Right cardiac atrium (tissue), 5 donors: Measurements from ENCODE around the gene NINJ2. TPM values are rescaled to one million over a fixed set of nuclear protein-coding genes. Genes with fewer than 3 reads are reported as not detected.

ENCODE experiments used
- ATAC-seq, 2 donors: fragments of 200-7000 bp; cut with Tn5 transposase; one replicate each; pipeline versions ENCODE4 v1.8.0 to v1.9.1; 2020; ENCODE audit warnings: moderate library complexity in 2 of 2, mild to moderate bottlenecking in 1 of 2
- DNase-seq, 3 donors: peaks; one replicate each; pipeline ENCODE4 v3.0.0-alpha.2; 2020
- H3K27ac ChIP-seq: one replicate; pipeline ENCODE4 v1.5.1; 2013; ENCODE audit warnings: mild to moderate bottlenecking, low read length, control low read depth, moderate library complexity
- H3K27me3 ChIP-seq: one replicate; pipeline ENCODE4 v1.6.1; 2013; ENCODE audit not compliant: control insufficient read depth, insufficient read depth
- H3K4me1 ChIP-seq: one replicate; pipeline ENCODE4 v1.6.1; 2013; ENCODE audit warnings: low read length; ENCODE audit not compliant: control insufficient read depth, insufficient read depth
- H3K4me3 ChIP-seq: one replicate; pipeline ENCODE4 v1.5.1; 2013; ENCODE audit warnings: low read length, control low read depth
- H3K9me3 ChIP-seq: one replicate; pipeline ENCODE4 v1.6.1; 2013; ENCODE audit warnings: low read length; ENCODE audit not compliant: control insufficient read depth
- WGBS: extraction: QIAGEN DNeasy Blood & Tissue Kit; methylation state at CpG from one replicate; pipeline ENCODE4 v1.1.7; 2013; 5-methylcytosine and 5-hydroxymethylcytosine counted together
- intact Hi-C, 4 donors: fragments of 100-400 bp; cut with DNase I; formaldehyde crosslinking; loops; one replicate each; pipeline versions ENCODE4 v1.11.0 to v1.14.0; 2022 to 2023
- polyA plus RNA-seq: library from polyadenylated mRNA; stranded (reverse); fragments of 200-250 nt; gene quantifications from one replicate; pipeline ENCODE4 v1.2.3, GENCODE V29; 2013
- total RNA-seq, 4 donors: library from RNA; stranded (reverse); fragmentation: NEBNext Ultra II Directional; extraction: Animal tissue kit (Norgen Biotek cat#: 25700); gene quantifications; one replicate each; pipeline ENCODE4 v1.2.1, GENCODE V29; 2021
- donor health status: healthy with polysubstance abuse.
- donor health status: DM: no; HTN: yes; CAD: no.
- donor health status: DM: no; HTN: no; CAD: no.
- donor health status: DM: no; HTN: yes; CAD: no; lungs with severe emphysema.
- donor health status: DM: yes; HTN: yes; CAD: no.

The NINJ2 gene
- total and polyA plus RNA-seq, 5 donors = 3.6 to 7.4 (median 5.5) TPM

- Histone ChIP-seq H3K9me3 (no peaks in the 10 kb centered on the region), H3K27ac (no peak overlapping the region), H3K4me3 (no peak overlapping the region), H3K4me1 (no peaks in the 10 kb centered on the region), H3K27me3 (no peaks in the 10 kb centered on the region)
- WGBS = 93% methylated on average over 21 of the region's 21 CpGs
- no peak for ATAC-seq
- intact Hi-C loops = loop anchor here in 2 of 4 donors (10.0 kb wide), 2 partner anchors 379 to 389 kb away; partner anchors contain the start of gene RAD52 (in 1 of the 2)
- DNase-seq = peak in 1 of 3 donors; percentile 59
These were observed 97.6 kb downstream of the NINJ2 start for GRCh38 chr12:565589-566105.

- Histone ChIP-seq H3K27ac (no peak overlapping the region), H3K4me1 (no peaks in the 10 kb centered on the region), H3K4me3 (no peak overlapping the region), H3K27me3 (no peaks in the 10 kb centered on the region), H3K9me3 (no peaks in the 10 kb centered on the region)
- WGBS = 87% methylated on average over 8 of the region's 8 CpGs
- ATAC-seq (no peak), DNase-seq (no peak)
- intact Hi-C loops = loop anchor here in 2 of 4 donors (10.0 kb wide), 2 partner anchors 380 to 390 kb away; partner anchors contain the start of gene RAD52 (in 1 of the 2)
These were observed 98.1 kb downstream of the NINJ2 start for GRCh38 chr12:565161-565560.

- Histone ChIP-seq H3K27me3 (no peaks in the 10 kb centered on the region), H3K27ac (no peak overlapping the region), H3K9me3 (no peaks in the 10 kb centered on the region), H3K4me1 (no peaks in the 10 kb centered on the region), H3K4me3 (no peak overlapping the region)
- no peak for DNase-seq
- WGBS = 60% methylated on average over 7 of the region's 7 CpGs
- ATAC-seq = no peak
- intact Hi-C loops = loop anchor here in 2 of 4 donors (10.0 kb wide), 2 partner anchors 381 to 391 kb away; partner anchors contain the start of gene RAD52 (in 1 of the 2)
These were observed 99.4 kb downstream of the NINJ2 start for GRCh38 chr12:563787-564298.

GRCh38 chr12:563250-563781, 99.9 kb downstream of the NINJ2 start:
- intact Hi-C loops = loop anchor here in 2 of 4 donors (10.0 kb wide), 2 partner anchors 381 to 391 kb away; partner anchors contain the start of gene RAD52 (in 1 of the 2)
- H3K4me1 ChIP-seq = no peaks in the 10 kb centered on the region

GRCh38 chr12:562634-563033, 100.6 kb downstream of the NINJ2 start:
- 88% methylated on average over 12 of the region's 12 CpGs for WGBS
- H3K9me3 ChIP-seq = no peaks in the 10 kb centered on the region
- intact Hi-C loops = loop anchor here in 2 of 4 donors (10.0 kb wide), 2 partner anchors 382 to 392 kb away; partner anchors contain the start of gene RAD52 (in 1 of the 2)
- H3K4me3 ChIP-seq = no peak overlapping the region
- no peak overlapping the region for H3K27ac ChIP-seq
- no peaks in the 10 kb centered on the region for H3K4me1 ChIP-seq
- no peaks in the 10 kb centered on the region for H3K27me3 ChIP-seq
- DNase-seq (no peak), ATAC-seq (no peak)

More at GRCh38 chr12:563250-563781, 99.9 kb downstream of the NINJ2 start:
- no peak overlapping the region for H3K4me3 ChIP-seq
- no peak overlapping the region for H3K27ac ChIP-seq
- H3K27me3 ChIP-seq = no peaks in the 10 kb centered on the region
- H3K9me3 ChIP-seq = no peaks in the 10 kb centered on the region
- DNase-seq = peak in 1 of 3 donors; percentile 59
- 67% methylated on average over 8 of the region's 8 CpGs for WGBS
- no peak for ATAC-seq

- intact Hi-C loops = loop anchor here in 2 of 4 donors (10.0 kb wide), 2 partner anchors 383 to 393 kb away; partner anchors contain the start of gene RAD52 (in 1 of the 2)
- peak; percentile 36 to 67 for ATAC-seq
- peak; percentile 65 to 85 (median 81) for DNase-seq
- no peak overlapping the region for H3K4me3 ChIP-seq
- no peaks in the 10 kb centered on the region for H3K27me3 ChIP-seq
- peak overlapping the region; percentile 6 for H3K27ac ChIP-seq
- no peaks in the 10 kb centered on the region for H3K4me1 ChIP-seq
- H3K9me3 ChIP-seq = no peaks in the 10 kb centered on the region
- 47% methylated on average over 19 of the region's 19 CpGs for WGBS
These were observed 101.2 kb downstream of the NINJ2 start for GRCh38 chr12:561908-562593.

GRCh38 chr12:561391-561705, 101.9 kb downstream of the NINJ2 start:
- Histone ChIP-seq H3K27me3 (no peaks in the 10 kb centered on the region), H3K4me1 (no peaks in the 10 kb centered on the region), H3K9me3 (no peaks in the 10 kb centered on the region), H3K4me3 (no peak overlapping the region), H3K27ac (no peak overlapping the region)
- DNase-seq = no peak
- WGBS = 75% methylated on average over 14 of the region's 14 CpGs
- intact Hi-C loops = loop anchor here in 2 of 4 donors (10.0 kb wide), 2 partner anchors 383 to 393 kb away; partner anchors contain the start of gene RAD52 (in 1 of the 2)
- ATAC-seq = no peak

GRCh38 chr12:560691-561390, 102.4 kb downstream of the NINJ2 start:
- no peaks in the 10 kb centered on the region for H3K27me3 ChIP-seq
- intact Hi-C loops = loop anchor here in 2 of 4 donors (10.0 kb wide), 2 partner anchors 384 to 394 kb away; partner anchors contain the start of gene RAD52 (in 1 of the 2)
- no peak overlapping the region for H3K4me3 ChIP-seq
- no peak overlapping the region for H3K27ac ChIP-seq
- ATAC-seq (no peak), DNase-seq (no peak)
- H3K4me1 ChIP-seq = no peaks in the 10 kb centered on the region
- WGBS = 79% methylated on average over 19 of the region's 19 CpGs
- H3K9me3 ChIP-seq = no peaks in the 10 kb centered on the region

GRCh38 chr12:559906-560455, 103.3 kb downstream of the NINJ2 start:
- H3K27me3 ChIP-seq = no peaks in the 10 kb centered on the region
- ATAC-seq (no peak), DNase-seq (no peak)
- no peaks in the 10 kb centered on the region for H3K4me1 ChIP-seq
- H3K9me3 ChIP-seq = no peaks in the 10 kb centered on the region
- intact Hi-C loops = loop anchor here in 2 of 4 donors (10.0 kb wide), 2 partner anchors 385 to 395 kb away; partner anchors contain the start of gene RAD52 (in 1 of the 2)
- H3K4me3 ChIP-seq = no peak overlapping the region
- H3K27ac ChIP-seq = no peak overlapping the region
- WGBS = 86% methylated on average over 14 of the region's 14 CpGs

GRCh38 chr12:559208-559905, 103.9 kb downstream of the NINJ2 start:
- WGBS = 86% methylated on average over 21 of the region's 21 CpGs
- H3K9me3 ChIP-seq = no peaks in the 10 kb centered on the region
- H3K27ac ChIP-seq = no peak overlapping the region
- H3K27me3 ChIP-seq = no peaks in the 10 kb centered on the region
- no peak overlapping the region for H3K4me3 ChIP-seq
- no peaks in the 10 kb centered on the region for H3K4me1 ChIP-seq
- ATAC-seq (no peak), DNase-seq (no peak)
- intact Hi-C loops = no loop called here
